ENCODE measurements around the gene UNC13C.

The UNC13C gene

GRCh38 chr15:54250326-54250725 is 272.1 kb downstream of the UNC13C start (continued):
- TF ChIP-seq ZNF677 (tag by site-specific recombination; IDR thresholded peaks at IDR 0.05) (no peak), KLF9 (tag by site-specific recombination; IDR thresholded peaks at IDR 0.05; ENCODE audit: low read depth) (no peak), ZNF2 (tag by site-specific recombination; IDR thresholded peaks at IDR 0.05) (no peak), YY2 (tag by site-specific recombination; IDR thresholded peaks at IDR 0.05) (no peak), ZNF768 (tag by site-specific recombination; IDR thresholded peaks at IDR 0.05) (no peak), ZNF24 (tag by site-specific recombination; IDR thresholded peaks at IDR 0.05) (no peak), ZNF580 (tag by site-specific recombination; IDR thresholded peaks at IDR 0.05) (no peak), ZXDB (tag by site-specific recombination; IDR thresholded peaks at IDR 0.05) (no peak), ZNF324 (tag by site-specific recombination; IDR thresholded peaks at IDR 0.05) (no peak)

- Histone ChIP-seq H3K4me3 (ENCODE audit: low read depth, low read length) (no peak overlapping the region), H3K36me3 (ENCODE audit: control insufficient read depth in 2 of 2, insufficient read depth in 1 of 2, low read length in 2 of 2) (no peaks in the 10 kb centered on the region), H3K4me1 (ENCODE audit: control insufficient read depth, insufficient read depth, low read length) (no peaks in the 10 kb centered on the region), H3K27ac (ENCODE audit: extremely low read depth, low read depth, low read length) (no peak overlapping the region), H3K9me3 (ENCODE audit: control insufficient read depth, insufficient read depth, low read depth, low read length) (no peaks in the 10 kb centered on the region)
- TF ChIP-seq ZNF138 (tag by site-specific recombination; IDR thresholded peaks at IDR 0.05; ENCODE audit: borderline replicate concordance) = no peak
- TF ChIP-seq YY1 (tag by site-specific recombination; IDR thresholded peaks at IDR 0.05) = no peak
- no peak for TF ChIP-seq ZNF114 (tag by site-specific recombination; IDR thresholded peaks at IDR 0.05)
- TF ChIP-seq ZNF280C (tag by site-specific recombination; IDR thresholded peaks at IDR 0.05) = no peak
- TF ChIP-seq ZBTB17 (tag by site-specific recombination; IDR thresholded peaks at IDR 0.05) = no peak
- no peak for TF ChIP-seq ZNF521 (tag by site-specific recombination; IDR thresholded peaks at IDR 0.05)
- no peak for TF ChIP-seq ZSCAN23 (tag by site-specific recombination; IDR thresholded peaks at IDR 0.05)
- no peak for TF ChIP-seq ZNF473 (tag by site-specific recombination; IDR thresholded peaks at IDR 0.05)
- no peak for TF ChIP-seq ZNF513 (tag by site-specific recombination; IDR thresholded peaks at IDR 0.05)
- TF ChIP-seq INSM2 (tag by site-specific recombination; IDR thresholded peaks at IDR 0.05) = no peak
- TF ChIP-seq KLF7 (tag by site-specific recombination; IDR thresholded peaks at IDR 0.05; ENCODE audit: borderline replicate concordance) = no peak
- no peak for TF ChIP-seq GLIS1 (tag by site-specific recombination; IDR thresholded peaks at IDR 0.05)
- TF ChIP-seq ATF2 (tag by site-specific recombination; IDR thresholded peaks at IDR 0.05; ENCODE audit: low read depth) = no peak
- TF ChIP-seq TCF7L2 (IDR thresholded peaks at IDR 0.05; ENCODE audit: borderline replicate concordance, low read depth, low read length) = no peak
- no peak for TF ChIP-seq TSHZ1 (tag by site-specific recombination; IDR thresholded peaks at IDR 0.05; ENCODE audit: borderline replicate concordance)
- TF ChIP-seq GLI2 (tag by site-specific recombination; IDR thresholded peaks at IDR 0.05; ENCODE audit: borderline replicate concordance, low read depth) = no peak
- TF ChIP-seq RBAK (tag by site-specific recombination; IDR thresholded peaks at IDR 0.05) = no peak
- TF ChIP-seq ZBTB1 (tag by site-specific recombination; IDR thresholded peaks at IDR 0.05) = no peak
- ChIA-PET CTCF (no interaction called here), POLR2A (no interaction called here)
These were observed 277.9 kb downstream of the UNC13C start for GRCh38 chr15:54256190-54256589.

Measured in HEK293 (cell line).